ENCODE measurements around the gene SLC22A16. TPM values are rescaled to one million over a fixed set of nuclear protein-coding genes. Genes with fewer than 3 reads are reported as not detected.

Gene SLC22A16
- total RNA-seq, 5 donors from 2014 or later (not counting 1 experiment from before 2014, with no cell fraction given), result not detected

- WGBS (ENCODE audit: insufficient coverage), result 100% methylated on average over 1 of the region's 4 CpGs
- H3K9me3 Mint-ChIP-seq, result no peaks in the 10 kb centered on the region
Measured at GRCh38 chr6:110472739-110473138, 3.7 kb downstream of the SLC22A16 start.

GRCh38 chr6:110471726-110472365, 4.6 kb downstream of the SLC22A16 start:
- Histone ChIP-seq H3K4me1 (ENCODE audit: control insufficient read depth in 1 of 2, extremely low read depth in 1 of 2, insufficient read depth in 2 of 2, low read length in 2 of 2) (peaks cover 0 to 13% of the 10 kb centered on the region in 2 experiments), H3K4me3 (ENCODE audit: control insufficient read depth in 1 of 2, extremely low read depth in 1 of 2, low read length in 1 of 2) (no peak overlapping the region), H3K9me3 (no peaks in the 10 kb centered on the region), H3K36me3 (ENCODE audit: control insufficient read depth in 2 of 2, extremely low read depth in 1 of 2, insufficient read depth in 1 of 2, low read length in 1 of 2) (no peaks in the 10 kb centered on the region), H3K27ac (ENCODE audit: low read length) (no peak overlapping the region), H3K27me3 (replicated peaks in 1 of 2; ENCODE audit: control insufficient read depth in 2 of 2, extremely low read depth in 1 of 2, insufficient read depth in 2 of 2, low read length in 1 of 2) (peaks cover 0 to 35% of the 10 kb centered on the region in 2 experiments)
- 100% methylated on average over 1 of the region's 3 CpGs for WGBS (ENCODE audit: insufficient coverage)
- Mint-ChIP-seq H3K27me3 (peaks cover 36 to 37% of the 10 kb centered on the region in 2 donors), H3K36me3 (no peaks in the 10 kb centered on the region), H3K4me1 (peaks cover 11 to 12% (median 12%) of the 10 kb centered on the region in 3 donors), H3K9me3 (no peaks in the 10 kb centered on the region), H3K27ac (no peak overlapping the region), H3K4me3 (no peak overlapping the region)
- POLR2A ChIA-PET, result no interaction called here
- CTCF ChIA-PET, result no interaction called here
- DNase-seq (no peak), ATAC-seq (replicated peaks in 1 of 4) (no peak)

More at GRCh38 chr6:110472739-110473138, 3.7 kb downstream of the SLC22A16 start:
- ChIA-PET POLR2A (no interaction called here), CTCF (no interaction called here)
- no peak for ATAC-seq (replicated peaks in 1 of 4)
- peaks cover 0 to 42% of the 10 kb centered on the region in 2 experiments for H3K27me3 ChIP-seq (replicated peaks in 1 of 2; ENCODE audit: control insufficient read depth in 2 of 2, extremely low read depth in 1 of 2, insufficient read depth in 2 of 2, low read length in 1 of 2)
- H3K36me3 ChIP-seq (ENCODE audit: control insufficient read depth in 2 of 2, extremely low read depth in 1 of 2, insufficient read depth in 1 of 2, low read length in 1 of 2), result no peaks in the 10 kb centered on the region
- H3K27me3 Mint-ChIP-seq, result peaks cover 37 to 38% of the 10 kb centered on the region in 2 donors
- H3K4me1 Mint-ChIP-seq, result peaks cover 11 to 12% (median 12%) of the 10 kb centered on the region in 3 donors
- no peaks in the 10 kb centered on the region for H3K9me3 ChIP-seq
- H3K4me3 Mint-ChIP-seq, result no peak overlapping the region
- peaks cover 0 to 13% of the 10 kb centered on the region in 2 experiments for H3K4me1 ChIP-seq (ENCODE audit: control insufficient read depth in 1 of 2, extremely low read depth in 1 of 2, insufficient read depth in 2 of 2, low read length in 2 of 2)
- H3K27ac ChIP-seq (ENCODE audit: low read length), result no peak overlapping the region
- no peak overlapping the region for H3K4me3 ChIP-seq (ENCODE audit: control insufficient read depth in 1 of 2, extremely low read depth in 1 of 2, low read length in 1 of 2)
- H3K27ac Mint-ChIP-seq, result no peak overlapping the region
- no peaks in the 10 kb centered on the region for H3K36me3 Mint-ChIP-seq
- no peak for DNase-seq

- H3K4me1 Mint-ChIP-seq, result no peaks in the 10 kb centered on the region
- POLR2A ChIA-PET, result no interaction called here
- no peaks in the 10 kb centered on the region for H3K36me3 Mint-ChIP-seq
- CTCF ChIA-PET, result no interaction called here
- Histone ChIP-seq H3K4me3 (ENCODE audit: control insufficient read depth in 1 of 2, extremely low read depth in 1 of 2, low read length in 1 of 2) (no peak overlapping the region), H3K36me3 (ENCODE audit: control insufficient read depth in 2 of 2, extremely low read depth in 1 of 2, insufficient read depth in 1 of 2, low read length in 1 of 2) (no peaks in the 10 kb centered on the region), H3K9me3 (peaks cover under 1% of the 10 kb centered on the region), H3K27ac (ENCODE audit: low read length) (no peak overlapping the region), H3K4me1 (ENCODE audit: control insufficient read depth in 1 of 2, extremely low read depth in 1 of 2, insufficient read depth in 2 of 2, low read length in 2 of 2) (no peaks in the 10 kb centered on the region), H3K27me3 (replicated peaks in 1 of 2; ENCODE audit: control insufficient read depth in 2 of 2, extremely low read depth in 1 of 2, insufficient read depth in 2 of 2, low read length in 1 of 2) (peaks cover 0 to 11% of the 10 kb centered on the region in 2 experiments)
- H3K4me3 Mint-ChIP-seq, result no peak overlapping the region
- no peak overlapping the region for H3K27ac Mint-ChIP-seq
- DNase-seq, result no peak
- H3K9me3 Mint-ChIP-seq, result peaks cover 4 to 18% (median 8%) of the 10 kb centered on the region in 3 donors
- 81% methylated on average over 3 of the region's 3 CpGs for WGBS (ENCODE audit: insufficient coverage)
- ATAC-seq (replicated peaks in 1 of 4), result no peak
- peaks cover 20 to 23% of the 10 kb centered on the region in 2 donors for H3K27me3 Mint-ChIP-seq
Measured at GRCh38 chr6:110468731-110469130, 7.7 kb downstream of the SLC22A16 start.

DNA sequence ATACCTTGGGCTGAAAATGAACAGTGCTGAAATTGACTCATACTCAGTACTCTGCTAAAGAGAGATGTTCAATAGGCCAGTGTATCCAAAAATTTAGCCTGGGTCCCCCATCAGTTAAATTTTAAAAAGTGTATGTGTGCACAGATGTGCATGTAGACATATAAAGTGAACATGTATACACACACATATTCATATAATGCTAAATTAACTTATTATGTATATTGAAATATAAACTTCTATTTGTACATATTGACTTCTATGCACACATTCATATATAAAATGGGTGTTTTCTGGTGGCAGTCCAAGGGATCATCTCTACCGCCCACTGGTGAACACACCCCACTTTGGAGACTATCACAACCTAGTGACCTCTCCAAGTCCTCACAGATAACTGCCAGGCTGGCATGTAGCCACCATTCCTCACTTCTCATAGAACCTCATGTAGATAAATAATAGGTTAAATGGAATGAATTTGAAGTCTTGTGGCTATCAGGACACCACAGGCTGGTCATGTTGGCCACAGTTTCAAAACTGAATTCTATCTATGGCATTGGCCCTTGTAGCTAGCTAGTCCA, 8.8 kb downstream of the SLC22A16 start:
- Histone ChIP-seq H3K4me1 (ENCODE audit: control insufficient read depth in 1 of 2, extremely low read depth in 1 of 2, insufficient read depth in 2 of 2, low read length in 2 of 2) (no peaks in the 10 kb centered on the region), H3K36me3 (ENCODE audit: control insufficient read depth in 2 of 2, extremely low read depth in 1 of 2, insufficient read depth in 1 of 2, low read length in 1 of 2) (no peaks in the 10 kb centered on the region), H3K9me3 (peaks cover 2% of the 10 kb centered on the region), H3K27me3 (replicated peaks in 1 of 2; ENCODE audit: control insufficient read depth in 2 of 2, extremely low read depth in 1 of 2, insufficient read depth in 2 of 2, low read length in 1 of 2) (peaks cover 0 to 8% of the 10 kb centered on the region in 2 experiments), H3K4me3 (ENCODE audit: control insufficient read depth in 1 of 2, extremely low read depth in 1 of 2, low read length in 1 of 2) (no peak overlapping the region), H3K27ac (ENCODE audit: low read length) (no peak overlapping the region)
- ATAC-seq (replicated peaks in 1 of 4) (no peak), DNase-seq (no peak)
- peaks cover 11 to 29% (median 13%) of the 10 kb centered on the region in 3 donors for H3K9me3 Mint-ChIP-seq
- CTCF ChIA-PET, result no interaction called here
- no peaks in the 10 kb centered on the region for H3K36me3 Mint-ChIP-seq
- H3K27ac Mint-ChIP-seq, result no peak overlapping the region
- WGBS (ENCODE audit: insufficient coverage), result no CpG with 5 or more reads among the region's 1 CpG
- peaks cover 17 to 22% of the 10 kb centered on the region in 2 donors for H3K27me3 Mint-ChIP-seq
- POLR2A ChIA-PET, result no interaction called here
- H3K4me3 Mint-ChIP-seq, result no peak overlapping the region
- H3K4me1 Mint-ChIP-seq, result no peaks in the 10 kb centered on the region

GRCh38 chr6:110462884-110463481, 13.4 kb downstream of the SLC22A16 start:
- Histone ChIP-seq H3K36me3 (ENCODE audit: control insufficient read depth in 2 of 2, extremely low read depth in 1 of 2, insufficient read depth in 1 of 2, low read length in 1 of 2) (no peaks in the 10 kb centered on the region), H3K9me3 (peaks cover 2% of the 10 kb centered on the region), H3K27me3 (replicated peaks in 1 of 2; ENCODE audit: control insufficient read depth in 2 of 2, extremely low read depth in 1 of 2, insufficient read depth in 2 of 2, low read length in 1 of 2) (peaks cover 0 to 11% of the 10 kb centered on the region in 2 experiments), H3K4me1 (ENCODE audit: control insufficient read depth in 1 of 2, extremely low read depth in 1 of 2, insufficient read depth in 2 of 2, low read length in 2 of 2) (no peaks in the 10 kb centered on the region), H3K27ac (ENCODE audit: low read length) (no peak overlapping the region), H3K4me3 (ENCODE audit: control insufficient read depth in 1 of 2, extremely low read depth in 1 of 2, low read length in 1 of 2) (no peak overlapping the region)
- no peaks in the 10 kb centered on the region for H3K4me1 Mint-ChIP-seq
- H3K9me3 Mint-ChIP-seq, result peaks cover 16 to 42% (median 22%) of the 10 kb centered on the region in 3 donors
- no CpG with 5 or more reads among the region's 2 CpGs for WGBS (ENCODE audit: insufficient coverage)
- peaks cover 13 to 19% of the 10 kb centered on the region in 2 donors for H3K27me3 Mint-ChIP-seq
- ChIA-PET POLR2A (no interaction called here), CTCF (no interaction called here)
- H3K27ac Mint-ChIP-seq, result no peak overlapping the region
- DNase-seq (no peak), ATAC-seq (replicated peaks in 1 of 4) (no peak)
- H3K4me3 Mint-ChIP-seq, result no peak overlapping the region
- H3K36me3 Mint-ChIP-seq, result no peaks in the 10 kb centered on the region

GRCh38 chr6:110461376-110461775, 15.0 kb downstream of the SLC22A16 start:
- peaks cover 2% of the 10 kb centered on the region for H3K9me3 ChIP-seq
- ATAC-seq (replicated peaks in 1 of 4) (no peak), DNase-seq (no peak)
- peaks cover 14 to 21% of the 10 kb centered on the region in 2 donors for H3K27me3 Mint-ChIP-seq
- no peaks in the 10 kb centered on the region for H3K36me3 ChIP-seq (ENCODE audit: control insufficient read depth in 2 of 2, extremely low read depth in 1 of 2, insufficient read depth in 1 of 2, low read length in 1 of 2)
- H3K4me1 ChIP-seq (ENCODE audit: control insufficient read depth in 1 of 2, extremely low read depth in 1 of 2, insufficient read depth in 2 of 2, low read length in 2 of 2), result no peaks in the 10 kb centered on the region
- no peak overlapping the region for H3K27ac ChIP-seq (ENCODE audit: low read length)
- CTCF ChIA-PET, result no interaction called here
- H3K4me3 ChIP-seq (ENCODE audit: control insufficient read depth in 1 of 2, extremely low read depth in 1 of 2, low read length in 1 of 2), result no peak overlapping the region
- H3K4me1 Mint-ChIP-seq, result no peaks in the 10 kb centered on the region
- peaks cover 16 to 42% (median 22%) of the 10 kb centered on the region in 3 donors for H3K9me3 Mint-ChIP-seq
- H3K4me3 Mint-ChIP-seq, result no peak overlapping the region
- no CpG with 5 or more reads among the region's 1 CpG for WGBS (ENCODE audit: insufficient coverage)
- POLR2A ChIA-PET, result no interaction called here
- no peak overlapping the region for H3K27ac Mint-ChIP-seq
- H3K27me3 ChIP-seq (replicated peaks in 1 of 2; ENCODE audit: control insufficient read depth in 2 of 2, extremely low read depth in 1 of 2, insufficient read depth in 2 of 2, low read length in 1 of 2), result peaks cover 0 to 11% of the 10 kb centered on the region in 2 experiments
- H3K36me3 Mint-ChIP-seq, result no peaks in the 10 kb centered on the region
